CD8-positive, alpha-beta memory T cell (primary cell): ENCODE measurements around the gene ELN. TPM values are rescaled to one million over a fixed set of nuclear protein-coding genes. Genes with fewer than 3 reads are reported as not detected.
"Not testable (repeated sequence)": the region's sequence is repeated elsewhere in the genome, so short reads cannot be mapped to it uniquely, and the experiment has no call there.

Experiments
- CTCF ChIA-PET: fragments of 350-600 bp; sonication (Branson Sonifier 250); formaldehyde crosslinking; loops from one replicate; lab custom pipeline; 2021; ENCODE audit warnings: antibody characterized with exemption; lab: Charles Lee
- POLR2A ChIA-PET: fragments of 350-600 bp; sonication (Branson Sonifier 250); formaldehyde crosslinking; loops from one replicate; lab custom pipeline; 2021; ENCODE audit warnings: antibody characterized with exemption; lab: Charles Lee
- DNase-seq, 5 donors: peaks; one replicate each; pipeline versions ENCODE4 v3.0.0 to v3.0.0-alpha.2; 2020 to 2022; ENCODE audit warnings: mixed read lengths in 1 of 5
- H3K27ac ChIP-seq: one replicate; pipeline ENCODE4 v1.7.0; 2013; ENCODE audit warnings: low read depth, mild to moderate bottlenecking, low read length, moderate library complexity
- H3K27me3 ChIP-seq: 2 replicates; pipeline ENCODE4 v1.7.0; 2013; ENCODE audit warnings: low read length, mild to moderate bottlenecking; ENCODE audit not compliant: insufficient read depth, poor library complexity, severe bottlenecking
- H3K36me3 ChIP-seq: 2 replicates; pipeline ENCODE4 v1.7.0; 2013; ENCODE audit warnings: mild to moderate bottlenecking, low read length, moderate library complexity; ENCODE audit not compliant: insufficient read depth
- H3K4me1 ChIP-seq: 2 replicates; pipeline ENCODE4 v1.7.0; 2013; ENCODE audit warnings: mild to moderate bottlenecking, low read length, moderate library complexity; ENCODE audit not compliant: insufficient read depth
- H3K4me3 ChIP-seq: 2 replicates; pipeline ENCODE4 v1.7.0; 2013; ENCODE audit warnings: mild to moderate bottlenecking, low read length
- H3K9me3 ChIP-seq: 2 replicates; pipeline ENCODE4 v1.7.0; 2013; ENCODE audit warnings: mild to moderate bottlenecking, low read length
- H3K27ac Mint-ChIP-seq, 8 donors: one replicate each; pipeline ENCODE4 v1.8.0; 2020 to 2021; ENCODE audit warnings: mixed read lengths in 8 of 8, mild to moderate bottlenecking in 6 of 8, inconsistent platforms in 3 of 8, moderate library complexity in 3 of 8
- H3K27me3 Mint-ChIP-seq, 2 donors: one replicate each; pipeline ENCODE4 v1.8.0; 2020 to 2021; ENCODE audit warnings: mixed read lengths in 2 of 2, mild to moderate bottlenecking in 1 of 2, moderate library complexity in 1 of 2
- H3K36me3 Mint-ChIP-seq, 3 donors: one replicate each; pipeline ENCODE4 v1.8.0; 2020 to 2021; ENCODE audit warnings: mixed read lengths in 3 of 3, inconsistent platforms in 1 of 3, mild to moderate bottlenecking in 1 of 3
- H3K4me1 Mint-ChIP-seq, 3 donors: one replicate each; pipeline ENCODE4 v1.8.0; 2020 to 2021; ENCODE audit warnings: mixed read lengths in 3 of 3, inconsistent platforms in 1 of 3, mild to moderate bottlenecking in 1 of 3
- H3K4me3 Mint-ChIP-seq, 7 donors: one replicate each; pipeline ENCODE4 v1.8.0; 2020 to 2021; ENCODE audit warnings: mixed read lengths in 7 of 7, mild to moderate bottlenecking in 6 of 7, moderate library complexity in 4 of 7, inconsistent platforms in 2 of 7
- H3K9me3 Mint-ChIP-seq, 5 donors: one replicate each; pipeline ENCODE4 v1.8.0; 2020 to 2022; ENCODE audit warnings: mixed read lengths in 5 of 5, mild to moderate bottlenecking in 3 of 5, moderate library complexity in 2 of 5, inconsistent platforms in 1 of 5
- polyA plus RNA-seq: library from polyadenylated mRNA; unstranded; fragments of 300-500 nt; fragmentation: Illumina TruSeq; gene quantifications from one replicate; pipeline ENCODE4 v1.2.3, GENCODE V29; 2021
- total RNA-seq, 2 experiments: library from RNA; stranded (reverse); gene quantifications; one replicate each; pipeline ENCODE4 v1.2.3, GENCODE V29; 2021

The ELN gene
- total RNA-seq = not detected
- polyA plus RNA-seq = not detected

DNA sequence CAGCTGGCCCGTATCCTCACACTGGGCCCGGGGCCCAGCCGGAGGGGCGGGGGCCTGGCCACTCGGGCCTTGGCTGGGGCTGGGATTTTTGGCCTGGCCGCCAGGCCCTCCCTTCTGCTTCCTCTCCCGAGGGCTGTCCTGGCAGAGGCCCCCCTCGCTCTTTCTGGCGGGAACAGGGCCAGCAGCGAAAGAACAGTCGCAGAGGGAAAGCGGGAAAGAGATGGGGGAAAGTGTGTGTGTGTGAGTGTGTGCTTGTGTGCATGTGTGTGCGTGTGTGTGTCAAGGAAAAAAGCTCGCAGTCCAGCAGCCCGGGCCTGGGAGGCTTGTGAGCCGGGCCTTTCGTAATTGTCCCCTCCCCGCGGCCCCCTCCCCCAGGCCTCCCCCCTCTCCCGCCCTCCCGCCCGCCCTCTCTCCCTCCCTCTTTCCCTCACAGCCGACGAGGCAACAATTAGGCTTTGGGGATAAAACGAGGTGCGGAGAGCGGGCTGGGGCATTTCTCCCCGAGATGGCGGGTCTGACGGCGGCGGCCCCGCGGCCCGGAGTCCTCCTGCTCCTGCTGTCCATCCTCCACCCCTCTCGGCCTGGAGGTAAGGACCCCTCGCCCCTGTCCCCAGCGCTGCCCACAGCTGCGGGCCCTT lies at the start of gene ELN:
ELN (plus strand) TSS at position 491 of the 638 bp plus-strand sequence; CDS start at position 506, 15 bp downstream.
- no peaks in the 10 kb centered on the region for H3K9me3 ChIP-seq
- no peaks in the 10 kb centered on the region for H3K9me3 Mint-ChIP-seq
- H3K4me1 Mint-ChIP-seq = peaks cover 9 to 17% (median 12%) of the 10 kb centered on the region in 3 donors

DNA sequence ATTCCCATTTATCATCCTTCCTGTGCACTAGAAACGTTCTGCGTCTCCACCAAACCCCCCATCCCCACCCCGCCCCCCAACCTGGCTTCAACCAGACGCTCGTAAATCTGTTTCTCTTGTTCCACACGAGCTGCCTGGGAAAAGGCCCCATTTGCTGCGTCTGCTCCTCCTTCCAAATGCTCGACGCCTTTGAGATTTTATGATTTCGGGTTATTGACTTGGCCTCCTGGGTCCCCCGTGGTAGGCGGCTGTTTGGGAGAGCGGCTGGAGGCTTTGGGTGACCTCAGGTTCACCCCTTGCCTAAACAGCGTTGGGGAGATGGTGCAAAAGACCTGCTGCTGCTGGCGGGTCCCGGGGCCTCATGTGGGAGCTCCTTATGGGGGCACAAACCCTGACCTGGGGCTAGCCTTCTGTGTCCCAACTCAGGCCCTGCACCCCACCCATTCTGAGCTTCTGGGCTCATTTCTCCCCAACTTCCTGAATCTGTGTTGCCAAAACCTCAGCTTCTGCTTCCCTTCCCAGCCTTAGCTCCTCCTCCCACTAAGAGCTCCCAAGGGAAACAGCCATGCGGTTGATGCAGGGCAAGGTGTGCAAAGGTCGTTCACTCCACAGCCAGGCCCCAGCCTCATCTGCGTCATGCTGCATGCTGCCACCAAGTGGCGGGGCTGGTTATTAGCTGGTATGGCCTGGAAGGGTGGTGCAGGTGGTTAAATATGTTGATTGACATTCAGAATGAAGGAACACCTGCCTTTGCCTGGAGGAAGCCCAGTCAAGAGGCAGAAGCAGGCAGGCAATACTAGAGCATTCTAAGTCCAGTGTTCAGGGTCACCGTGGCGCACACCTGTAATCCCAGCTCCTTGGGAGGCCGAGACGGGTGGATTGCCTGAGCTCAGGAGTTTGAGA lies 49.1 kb upstream of the ELN start:
- no peak overlapping the region for H3K27ac ChIP-seq
- Mint-ChIP-seq H3K27ac (no peak overlapping the region), H3K9me3 (no peaks in the 10 kb centered on the region), H3K36me3 (no peaks in the 10 kb centered on the region), H3K4me3 (no peak overlapping the region), H3K27me3 (peaks cover 9 to 24% of the 10 kb centered on the region in 2 donors), H3K4me1 (no peaks in the 10 kb centered on the region)
- ChIA-PET POLR2A (interaction anchor here (0.6 kb wide), 1 partner anchor 25 kb away, joined by 3 read pairs; no protein-coding TSS in a partner anchor), CTCF (interaction anchor here (0.7 kb wide), 1 partner anchor 89 kb away, joined by 3 read pairs; no protein-coding TSS in a partner anchor)
- no peaks in the 10 kb centered on the region for H3K36me3 ChIP-seq
- no peak for DNase-seq
- H3K4me3 ChIP-seq = no peak overlapping the region
- no peaks in the 10 kb centered on the region for H3K9me3 ChIP-seq
- peaks cover 3% of the 10 kb centered on the region for H3K27me3 ChIP-seq
- no peaks in the 10 kb centered on the region for H3K4me1 ChIP-seq

More for the DNA sequence above, at the start of gene ELN:
- H3K4me3 ChIP-seq = no peak within 1 kb of the TSS
- peaks cover 26% of the 10 kb centered on the region for H3K27me3 ChIP-seq
- Mint-ChIP-seq H3K4me3 (no peak within 1 kb of the TSS), H3K27ac (peak within 1 kb of the TSS in 1 of 8 donors; percentile 22), H3K36me3 (no peaks in the 10 kb centered on the region), H3K27me3 (peaks cover 37 to 58% of the 10 kb centered on the region in 2 donors)
- peaks cover 4% of the 10 kb centered on the region for H3K4me1 ChIP-seq
- CTCF ChIA-PET = interaction anchor here (1.8 kb wide), 1 partner anchor 9 kb away, joined by 17 read pairs; no protein-coding TSS in a partner anchor
- POLR2A ChIA-PET = no interaction called here
- H3K27ac ChIP-seq = no peak within 1 kb of the TSS
- no peaks in the 10 kb centered on the region for H3K36me3 ChIP-seq
- no peak for DNase-seq

DNA sequence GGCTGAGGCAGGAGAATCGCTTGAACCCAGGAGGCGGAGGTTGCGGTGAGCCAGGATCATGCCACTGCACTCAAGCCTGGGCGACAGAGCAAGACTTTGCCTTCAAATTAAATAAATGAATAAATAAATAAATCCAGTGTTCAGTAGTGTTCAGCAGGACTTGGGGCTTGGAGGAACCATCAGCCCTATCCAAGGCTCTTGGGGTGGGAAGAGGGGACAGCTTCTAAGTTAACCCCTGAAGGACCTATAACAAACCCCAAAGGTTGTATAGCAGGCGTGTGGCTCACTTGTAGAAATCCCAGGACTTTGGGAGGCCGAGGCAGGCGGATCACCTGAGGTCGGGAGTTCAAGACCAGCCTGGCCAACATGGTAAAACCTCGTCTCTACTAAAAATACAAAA lies 48.3 kb upstream of the ELN start:
- H3K4me1 ChIP-seq, H3K27ac ChIP-seq, H3K4me1 Mint-ChIP-seq, H3K9me3 Mint-ChIP-seq, H3K4me3 Mint-ChIP-seq, H3K36me3 Mint-ChIP-seq, H3K36me3 ChIP-seq, H3K9me3 ChIP-seq, DNase-seq, H3K27me3 ChIP-seq, H3K4me3 ChIP-seq, H3K27ac Mint-ChIP-seq: not testable (repeated sequence)
- ChIA-PET POLR2A (interaction anchor here (0.6 kb wide), 1 partner anchor 26 kb away, joined by 3 read pairs; no protein-coding TSS in a partner anchor), CTCF (interaction anchor here (0.7 kb wide), 1 partner anchor 88 kb away, joined by 3 read pairs; no protein-coding TSS in a partner anchor)
- peaks cover 7 to 19% of the 10 kb centered on the region in 2 donors for H3K27me3 Mint-ChIP-seq

DNA sequence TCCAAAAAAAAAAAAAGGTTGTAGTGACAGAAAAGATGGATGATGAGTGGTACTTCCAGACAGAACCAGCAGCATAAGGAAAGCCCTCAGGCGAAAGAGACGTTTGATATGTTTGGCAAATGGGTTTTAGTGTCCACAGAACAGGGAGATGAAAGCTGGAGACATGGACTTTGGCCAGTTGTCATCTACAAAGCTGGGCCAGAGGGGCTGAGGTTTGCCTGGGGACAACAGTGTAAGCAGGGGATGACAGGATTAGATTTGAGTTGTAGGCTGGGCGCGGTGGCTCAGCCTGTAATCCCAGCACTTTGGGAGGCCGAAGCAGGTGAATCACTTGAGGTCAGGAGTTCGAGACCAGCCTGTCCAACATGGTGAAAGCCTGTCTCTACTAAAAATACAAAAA lies 47.8 kb upstream of the ELN start:
- POLR2A ChIA-PET = no interaction called here
- H3K36me3 Mint-ChIP-seq = no peaks in the 10 kb centered on the region
- CTCF ChIA-PET = no interaction called here

DNA sequence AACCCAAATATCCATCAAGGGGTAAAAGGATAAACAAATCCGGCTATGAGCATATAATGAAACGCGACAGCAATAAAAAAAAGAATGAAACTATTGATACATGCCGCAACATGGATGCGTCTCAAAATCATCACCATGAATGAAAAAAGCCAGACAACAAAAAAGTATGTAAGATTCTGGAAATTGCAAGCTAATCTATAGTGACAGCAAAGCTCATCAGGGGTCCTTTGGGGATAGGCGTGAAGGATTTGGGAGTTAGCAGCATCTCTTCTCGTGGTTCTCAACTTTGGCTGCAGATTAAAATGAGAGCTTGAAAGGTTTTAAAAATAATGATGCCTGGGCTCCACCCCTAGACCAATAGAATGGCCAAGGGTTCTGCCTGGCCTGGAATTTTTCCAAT lies 46.0 kb upstream of the ELN start:
- no peaks in the 10 kb centered on the region for H3K9me3 ChIP-seq
- no peaks in the 10 kb centered on the region for H3K9me3 Mint-ChIP-seq
- no peak overlapping the region for H3K27ac ChIP-seq
- DNase-seq = no peak
- no peaks in the 10 kb centered on the region for H3K27me3 ChIP-seq
- POLR2A ChIA-PET = no interaction called here
- H3K4me3 ChIP-seq = no peak overlapping the region
- H3K4me1 ChIP-seq = no peaks in the 10 kb centered on the region
- CTCF ChIA-PET = no interaction called here
- no peak overlapping the region for H3K27ac Mint-ChIP-seq
- H3K27me3 Mint-ChIP-seq = peaks cover 4 to 14% of the 10 kb centered on the region in 2 donors
- H3K36me3 ChIP-seq = no peaks in the 10 kb centered on the region
- H3K36me3 Mint-ChIP-seq = no peaks in the 10 kb centered on the region
- H3K4me3 Mint-ChIP-seq = no peak overlapping the region
- H3K4me1 Mint-ChIP-seq = no peaks in the 10 kb centered on the region

More for the DNA sequence above, 47.8 kb upstream of the ELN start:
- Mint-ChIP-seq H3K9me3 (no peaks in the 10 kb centered on the region), H3K4me3 (no peak overlapping the region), H3K27ac (no peak overlapping the region), H3K4me1 (no peaks in the 10 kb centered on the region), H3K27me3 (peaks cover 7 to 19% of the 10 kb centered on the region in 2 donors)
- H3K27ac ChIP-seq = no peak overlapping the region
- no peaks in the 10 kb centered on the region for H3K36me3 ChIP-seq
- H3K9me3 ChIP-seq = no peaks in the 10 kb centered on the region
- no peaks in the 10 kb centered on the region for H3K4me1 ChIP-seq
- no peak for DNase-seq
- no peak overlapping the region for H3K4me3 ChIP-seq
- H3K27me3 ChIP-seq = no peaks in the 10 kb centered on the region

DNA sequence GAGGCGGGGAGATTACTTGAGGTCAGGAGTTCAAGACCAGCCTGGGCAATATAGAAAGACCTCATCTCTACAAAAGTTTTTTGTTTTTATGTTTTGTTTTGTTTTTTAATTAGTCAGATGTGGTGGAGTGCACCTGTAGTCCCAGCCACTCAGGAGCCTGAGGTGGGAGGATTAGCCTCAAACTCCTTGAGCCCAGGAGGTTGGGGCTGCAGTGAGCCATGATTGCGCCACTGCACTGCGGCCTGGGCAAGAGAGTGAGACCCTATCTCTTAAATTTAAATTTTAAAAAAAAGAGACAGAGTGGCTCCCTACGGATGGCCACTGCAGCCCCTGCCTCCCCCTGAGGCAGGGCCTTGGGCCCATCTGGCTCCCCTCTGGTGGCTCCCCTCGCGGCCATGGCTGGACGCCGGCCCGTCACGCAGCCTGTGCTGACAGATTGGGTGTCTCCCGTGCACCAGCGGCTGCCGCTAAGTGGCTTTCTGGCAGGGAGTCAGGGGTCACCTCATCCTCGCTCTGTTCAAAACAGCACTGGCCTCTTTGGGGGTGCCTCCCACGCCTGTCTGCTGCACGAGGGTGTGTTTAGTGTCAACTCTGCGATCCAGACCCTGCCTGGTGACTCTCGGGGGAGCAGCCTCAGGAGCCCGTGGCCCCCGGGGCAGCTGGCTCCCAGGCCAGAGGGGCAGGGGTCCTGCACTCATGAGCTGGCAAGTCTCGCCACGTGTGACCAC lies 44.4 kb upstream of the ELN start:
- POLR2A ChIA-PET = no interaction called here
- no peaks in the 10 kb centered on the region for H3K4me1 Mint-ChIP-seq

DNA sequence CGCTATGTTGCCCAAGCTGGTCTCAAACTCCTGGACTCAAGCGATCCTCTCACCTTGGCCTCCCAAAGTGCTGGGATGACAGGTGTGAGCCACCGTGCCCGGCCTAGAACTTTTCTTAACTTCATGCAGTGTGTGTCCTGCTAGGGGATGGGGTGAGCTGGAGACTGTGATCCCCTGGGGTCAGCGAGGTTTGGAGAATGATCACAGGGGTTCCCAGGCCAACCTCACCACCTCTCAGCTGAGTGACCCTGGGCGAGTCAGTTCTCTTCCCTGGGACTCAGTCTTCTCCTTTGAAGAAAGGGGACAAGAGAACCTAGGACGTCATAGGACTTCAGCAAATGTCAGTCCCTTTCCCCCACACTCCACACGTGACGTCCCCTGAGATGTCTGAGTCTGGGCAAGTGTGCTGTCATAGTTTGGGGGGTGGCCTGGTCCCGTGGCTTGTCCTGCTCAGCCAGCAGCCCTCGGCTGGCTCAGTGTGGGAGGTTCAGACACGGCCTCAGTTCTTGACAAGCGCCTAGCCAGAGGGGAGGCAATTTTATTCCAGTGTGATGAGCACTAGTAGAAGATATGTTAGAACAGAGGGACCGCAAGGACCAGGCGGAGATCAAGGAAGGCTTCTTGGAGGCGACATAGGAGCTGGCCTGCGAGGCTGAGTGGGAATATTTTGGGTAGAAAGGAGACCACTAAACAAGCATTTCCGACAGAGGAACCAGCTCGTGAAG lies 43.3 kb upstream of the ELN start:
- ChIA-PET POLR2A (no interaction called here), CTCF (no interaction called here)
- Histone ChIP-seq H3K9me3 (no peaks in the 10 kb centered on the region), H3K36me3 (no peaks in the 10 kb centered on the region), H3K4me3 (no peak overlapping the region), H3K27me3 (no peaks in the 10 kb centered on the region), H3K27ac (no peak overlapping the region), H3K4me1 (no peaks in the 10 kb centered on the region)
- no peaks in the 10 kb centered on the region for H3K9me3 Mint-ChIP-seq
- no peak overlapping the region for H3K27ac Mint-ChIP-seq
- no peaks in the 10 kb centered on the region for H3K4me1 Mint-ChIP-seq
- H3K27me3 Mint-ChIP-seq = peaks cover 4 to 14% of the 10 kb centered on the region in 2 donors
- no peak for DNase-seq
- no peaks in the 10 kb centered on the region for H3K36me3 Mint-ChIP-seq
- no peak overlapping the region for H3K4me3 Mint-ChIP-seq

More for the DNA sequence above, 44.4 kb upstream of the ELN start:
- Histone ChIP-seq H3K27ac (no peak overlapping the region), H3K4me1 (no peaks in the 10 kb centered on the region), H3K4me3 (no peak overlapping the region), H3K9me3 (no peaks in the 10 kb centered on the region), H3K36me3 (no peaks in the 10 kb centered on the region), H3K27me3 (no peaks in the 10 kb centered on the region)
- no peak for DNase-seq
- H3K27me3 Mint-ChIP-seq = peaks cover 4 to 14% of the 10 kb centered on the region in 2 donors
- no peak overlapping the region for H3K27ac Mint-ChIP-seq
- no peak overlapping the region for H3K4me3 Mint-ChIP-seq
- CTCF ChIA-PET = no interaction called here
- no peaks in the 10 kb centered on the region for H3K36me3 Mint-ChIP-seq
- no peaks in the 10 kb centered on the region for H3K9me3 Mint-ChIP-seq
